SK-N-SH (cell line): ENCODE measurements around the gene PHACTR2. TPM values are rescaled to one million over a fixed set of nuclear protein-coding genes. Genes with fewer than 3 reads are reported as not detected.

Source experiments
- CTCF ChIA-PET: fragments of 300-600, 350-600 bp; formaldehyde crosslinking; extraction: SDS; loops from one replicate; lab custom pipeline; 2021; lab: Yijun Ruan, JAX
- POLR2A ChIA-PET: fragments of 350-600 bp; sonication (Branson Sonifier 250); formaldehyde crosslinking; extraction: SDS; loops from one replicate; lab custom pipeline; 2020; ENCODE audit warnings: antibody characterized with exemption, inconsistent platforms; lab: Yijun Ruan, JAX
- DNase-seq: peaks from one replicate; pipeline ENCODE4 v3.0.0; 2012
- H2AFZ ChIP-seq: fragments of 200-600 bp; sonication (generic); 2 replicates; pipeline ENCODE4 v1.8.1; 2016; ENCODE audit warnings: antibody characterized with exemption, mild to moderate bottlenecking, low read depth
- H3F3A ChIP-seq: fragments of 200-600 bp; sonication (generic); replicated peaks from 2 replicates; pipeline ENCODE3; 2016; ENCODE audit warnings: antibody characterized with exemption, mild to moderate bottlenecking; ENCODE audit not compliant: insufficient read depth
- H3K27ac ChIP-seq, 2 experiments: fragments of 200-500 bp in 1 of 2; fragments of 200-600 bp in 1 of 2; sonication (Bioruptor generic) in 1 of 2; sonication (generic), shearing (Covaris generic) in 1 of 2; 2 replicates each; pipeline versions ENCODE4 v1.5.1 to v1.6.1; 2014 to 2016; ENCODE audit warnings: low read depth in 2 of 2, inconsistent platforms in 1 of 2, low read length in 1 of 2, mild to moderate bottlenecking in 1 of 2, mixed read lengths in 1 of 2
- H3K27me3 ChIP-seq: fragments of 200-600 bp; sonication (generic), shearing (Covaris generic); 2 replicates; pipeline ENCODE4 v1.6.1; 2016; ENCODE audit warnings: mixed run types; ENCODE audit not compliant: insufficient read depth
- H3K36me3 ChIP-seq, 2 experiments: fragments of 200-500 bp in 1 of 2; fragments of 200-600 bp in 1 of 2; sonication (Bioruptor generic) in 1 of 2; sonication (generic) in 1 of 2; replicated peaks in 1 of 2; 2 replicates each; pipeline versions ENCODE3 to v1.5.1; 2014 to 2016; ENCODE audit warnings: low read length in 1 of 2, mild to moderate bottlenecking in 1 of 2; ENCODE audit not compliant: insufficient read depth in 2 of 2, control insufficient read depth in 1 of 2
- H3K4me1 ChIP-seq, 2 experiments: fragments of 200-500 bp in 1 of 2; fragments of 200-600 bp in 1 of 2; sonication (Bioruptor generic) in 1 of 2; sonication (generic), shearing (Covaris generic) in 1 of 2; 2 replicates each; pipeline versions ENCODE4 v1.5.1 to v1.6.1; 2014 to 2016; ENCODE audit warnings: low read depth in 1 of 2, low read length in 1 of 2, mixed run types in 1 of 2; ENCODE audit not compliant: insufficient read depth in 2 of 2, control insufficient read depth in 1 of 2
- H3K4me2 ChIP-seq: fragments of 200-600 bp; sonication (generic), shearing (Covaris generic); 2 replicates; pipeline ENCODE4 v1.6.1; 2017; ENCODE audit warnings: mixed run types
- H3K4me3 ChIP-seq, 2 experiments: fragments of 200-500 bp in 1 of 2; fragments of 200-600 bp in 1 of 2; sonication (Bioruptor generic) in 1 of 2; sonication (generic), shearing (Covaris generic) in 1 of 2; 2 replicates each; pipeline versions ENCODE4 v1.5.1 to v1.8.1; 2014 to 2016; ENCODE audit warnings: low read depth in 2 of 2, inconsistent platforms in 1 of 2, low read length in 1 of 2, mild to moderate bottlenecking in 1 of 2, mixed read lengths in 1 of 2, moderate library complexity in 1 of 2
- H3K79me2 ChIP-seq: fragments of 200-600 bp; sonication (generic); 2 replicates; pipeline ENCODE4 v1.8.1; 2017; ENCODE audit warnings: mild to moderate bottlenecking; ENCODE audit not compliant: insufficient read depth
- H3K9ac ChIP-seq: fragments of 200-600 bp; sonication (generic); 2 replicates; pipeline ENCODE4 v1.6.1; 2017; ENCODE audit warnings: mixed run types
- H3K9me2 ChIP-seq: fragments of 200-600 bp; sonication (generic); 2 replicates; pipeline ENCODE4 v1.6.1; 2017; ENCODE audit warnings: mixed run types
- H3K9me3 ChIP-seq: fragments of 200-600 bp; sonication (generic); 2 replicates; pipeline ENCODE4 v1.6.1; 2017; ENCODE audit warnings: mixed run types, mild to moderate bottlenecking, moderate library complexity
- H4K20me1 ChIP-seq: fragments of 200-600 bp; sonication (generic); 2 replicates; pipeline ENCODE4 v1.6.1; 2017; ENCODE audit warnings: mild to moderate bottlenecking, mixed run types; ENCODE audit not compliant: insufficient read depth
- CTCF ChIP-seq: fragments of 200-600 bp; sonication (generic); IDR thresholded peaks from 2 replicates; pipeline ENCODE4 v1.6.1; 2017; ENCODE audit warnings: antibody characterized with exemption, mild to moderate bottlenecking, moderate library complexity
- FOSL2 ChIP-seq: IDR thresholded peaks from 2 replicates; pipeline ENCODE4 v1.4.0; 2012; ENCODE audit warnings: low read depth, mild to moderate bottlenecking, moderate library complexity, borderline replicate concordance
- GATA2 ChIP-seq: sonication (generic); formaldehyde crosslinking; IDR thresholded peaks from 2 replicates; pipeline ENCODE4 v1.5.0; 2020; ENCODE audit warnings: mild to moderate bottlenecking, missing genetic modification reagents
- JUND ChIP-seq: IDR thresholded peaks from 2 replicates; pipeline ENCODE4 v1.4.0; 2012
- MEF2A ChIP-seq: IDR thresholded peaks from 2 replicates; pipeline ENCODE4 v1.4.0; 2012; ENCODE audit warnings: low read depth, borderline replicate concordance
- MXI1 ChIP-seq: IDR thresholded peaks from 2 replicates; pipeline ENCODE4 v1.6.1; 2012; ENCODE audit warnings: mild to moderate bottlenecking, low read depth, low read length, improper control_type of control experiment
- NFIC ChIP-seq: IDR thresholded peaks from 2 replicates; pipeline ENCODE4 v1.4.0; 2012; ENCODE audit warnings: borderline replicate concordance
- NRF1 ChIP-seq: IDR thresholded peaks from 2 replicates; pipeline ENCODE4 v1.6.1; 2012; ENCODE audit warnings: low read depth, mild to moderate bottlenecking, low read length
- PBX3 ChIP-seq: IDR thresholded peaks from 2 replicates; pipeline ENCODE4; 2012
- RCOR1 ChIP-seq: fragments of 150-350 bp; IDR thresholded peaks from 2 replicates; pipeline ENCODE4 v1.6.1; 2017; ENCODE audit warnings: antibody characterized with exemption, low read length
- RXRA ChIP-seq: IDR thresholded peaks from 2 replicates; pipeline ENCODE4 v1.4.0; 2012; ENCODE audit warnings: low read depth, mild to moderate bottlenecking, borderline replicate concordance
- TCF12 ChIP-seq: IDR thresholded peaks from 2 replicates; pipeline ENCODE4 v1.4.0; 2012
- YY1 ChIP-seq: IDR thresholded peaks from 2 replicates; pipeline ENCODE4 v1.4.0; 2012; ENCODE audit warnings: low read depth, mild to moderate bottlenecking
- ZBTB33 ChIP-seq: IDR thresholded peaks from 2 replicates; pipeline ENCODE4 v1.4.0; 2012; ENCODE audit warnings: low read depth, borderline replicate concordance
- WGBS: methylation state at CpG from one replicate; pipeline ENCODE4 v1.1.6; 2017; ENCODE audit warnings: low lambda C conversion rate; 5-methylcytosine and 5-hydroxymethylcytosine counted together
- polyA plus RNA-seq, 3 experiments: library from polyadenylated mRNA; depleted of rRNA; stranded (reverse); fragments of >200 nt; gene quantifications; 2 replicates each; pipeline ENCODE4 v1.2.3, GENCODE V29; 2012
- TF ChIP-seq, protein P1 (sequence below): IDR thresholded peaks from 2 replicates; pipeline ENCODE4 v1.6.1; 2012; ENCODE audit warnings: mild to moderate bottlenecking, low read depth, low read length, moderate library complexity
- TF ChIP-seq, protein P2 (sequence below): IDR thresholded peaks from 2 replicates; pipeline ENCODE4 v1.4.0; 2012; ENCODE audit warnings: low read depth
- TF ChIP-seq, protein P3 (sequence below): fragments of 150-350 bp; IDR thresholded peaks from 2 replicates; pipeline ENCODE4 v1.6.1; 2017; ENCODE audit warnings: antibody characterized with exemption, low read length, low read depth, borderline replicate concordance

PHACTR2 gene
- polyA plus RNA-seq, 1 of the 3 experiments (the other 2 are of a cell fraction) = 5.0 TPM

- TF ChIP-seq ZBTB33 (no peak), MXI1 (no peak), YY1 (no peak), MEF2A (no peak), GATA2 (CRISPR knock-in tag) (no peak), RCOR1 (no peak), NRF1 (no peak), FOSL2 (no peak), TCF12 (no peak)
These were observed 79.6 kb downstream of the PHACTR2 start (continued) for GRCh38 chr6:143757346-143757832.

DNA sequence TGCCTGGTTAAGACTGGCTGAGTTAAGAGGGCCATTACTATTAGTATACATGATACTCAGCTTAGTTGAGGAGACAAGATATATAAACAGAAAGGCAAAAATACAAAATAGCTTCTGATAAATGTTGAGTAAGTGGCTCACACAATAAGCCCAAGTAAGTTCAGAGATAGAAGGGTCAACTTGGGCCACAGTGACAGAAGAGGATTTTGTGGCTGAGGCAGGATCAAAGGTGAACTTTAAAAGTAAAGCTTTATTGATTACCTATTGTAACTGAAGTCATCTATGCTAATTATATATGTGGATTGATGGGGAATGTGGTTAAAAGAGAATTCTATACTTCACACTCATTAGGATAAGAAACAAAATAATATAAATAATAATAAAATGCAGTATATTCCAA lies 80.8 kb downstream of the PHACTR2 start:
- no peak for DNase-seq
- peaks cover 3% of the 10 kb centered on the region for H3F3A ChIP-seq
- H2AFZ ChIP-seq = no peak overlapping the region
- peaks cover 3 to 7% of the 10 kb centered on the region in 2 experiments for H3K36me3 ChIP-seq
- POLR2A ChIA-PET = no interaction called here
- H3K79me2 ChIP-seq = no peaks in the 10 kb centered on the region
- H3K4me1 ChIP-seq = no peaks in the 10 kb centered on the region; a peak in 2 of 4 replicates
- H3K9me3 ChIP-seq = no peaks in the 10 kb centered on the region
- H4K20me1 ChIP-seq = no peaks in the 10 kb centered on the region
- no peak overlapping the region for H3K27ac ChIP-seq
- H3K9me2 ChIP-seq = no peaks in the 10 kb centered on the region
- no peak overlapping the region for H3K4me2 ChIP-seq
- TF ChIP-seq, protein P1, sequence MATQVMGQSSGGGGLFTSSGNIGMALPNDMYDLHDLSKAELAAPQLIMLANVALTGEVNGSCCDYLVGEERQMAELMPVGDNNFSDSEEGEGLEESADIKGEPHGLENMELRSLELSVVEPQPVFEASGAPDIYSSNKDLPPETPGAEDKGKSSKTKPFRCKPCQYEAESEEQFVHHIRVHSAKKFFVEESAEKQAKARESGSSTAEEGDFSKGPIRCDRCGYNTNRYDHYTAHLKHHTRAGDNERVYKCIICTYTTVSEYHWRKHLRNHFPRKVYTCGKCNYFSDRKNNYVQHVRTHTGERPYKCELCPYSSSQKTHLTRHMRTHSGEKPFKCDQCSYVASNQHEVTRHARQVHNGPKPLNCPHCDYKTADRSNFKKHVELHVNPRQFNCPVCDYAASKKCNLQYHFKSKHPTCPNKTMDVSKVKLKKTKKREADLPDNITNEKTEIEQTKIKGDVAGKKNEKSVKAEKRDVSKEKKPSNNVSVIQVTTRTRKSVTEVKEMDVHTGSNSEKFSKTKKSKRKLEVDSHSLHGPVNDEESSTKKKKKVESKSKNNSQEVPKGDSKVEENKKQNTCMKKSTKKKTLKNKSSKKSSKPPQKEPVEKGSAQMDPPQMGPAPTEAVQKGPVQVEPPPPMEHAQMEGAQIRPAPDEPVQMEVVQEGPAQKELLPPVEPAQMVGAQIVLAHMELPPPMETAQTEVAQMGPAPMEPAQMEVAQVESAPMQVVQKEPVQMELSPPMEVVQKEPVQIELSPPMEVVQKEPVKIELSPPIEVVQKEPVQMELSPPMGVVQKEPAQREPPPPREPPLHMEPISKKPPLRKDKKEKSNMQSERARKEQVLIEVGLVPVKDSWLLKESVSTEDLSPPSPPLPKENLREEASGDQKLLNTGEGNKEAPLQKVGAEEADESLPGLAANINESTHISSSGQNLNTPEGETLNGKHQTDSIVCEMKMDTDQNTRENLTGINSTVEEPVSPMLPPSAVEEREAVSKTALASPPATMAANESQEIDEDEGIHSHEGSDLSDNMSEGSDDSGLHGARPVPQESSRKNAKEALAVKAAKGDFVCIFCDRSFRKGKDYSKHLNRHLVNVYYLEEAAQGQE = no peak
- CTCF ChIA-PET = no interaction called here
- no peak overlapping the region for H3K9ac ChIP-seq
- no peaks in the 10 kb centered on the region for H3K27me3 ChIP-seq
- H3K4me3 ChIP-seq = no peak overlapping the region

DNA sequence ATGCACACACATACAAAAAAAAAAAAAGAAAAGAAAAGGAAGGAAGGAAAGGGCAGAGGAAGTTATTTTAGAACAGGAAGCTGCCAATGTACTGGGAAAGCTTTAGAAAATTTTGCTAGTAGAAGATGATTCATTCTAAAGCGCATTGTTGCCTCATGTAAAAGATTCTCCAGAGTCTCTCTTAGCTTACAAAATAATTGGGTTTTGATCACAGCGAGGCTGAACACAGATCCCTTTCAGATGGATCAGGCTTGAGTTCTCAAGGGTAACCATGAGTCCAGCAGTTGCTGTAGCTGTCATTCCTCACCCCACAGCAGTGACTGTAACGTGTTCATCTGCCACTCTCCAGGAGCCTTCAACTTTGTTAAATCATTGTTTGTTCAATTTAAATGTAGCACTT lies 81.9 kb downstream of the PHACTR2 start:
- WGBS = 90% methylated on average over 3 of the region's 3 CpGs

More for the DNA sequence above, 81.9 kb downstream of the PHACTR2 start:
- CTCF ChIA-PET = no interaction called here
- peaks cover 2% of the 10 kb centered on the region for H3F3A ChIP-seq
- no peak overlapping the region for H2AFZ ChIP-seq
- DNase-seq = no peak
- no peaks in the 10 kb centered on the region for H3K27me3 ChIP-seq
- TF ChIP-seq JUND = no peak
- no peak for TF ChIP-seq YY1
- no peak for TF ChIP-seq NFIC
- no peak for TF ChIP-seq CTCF
- no peak for TF ChIP-seq PBX3
- TF ChIP-seq, protein P2, sequence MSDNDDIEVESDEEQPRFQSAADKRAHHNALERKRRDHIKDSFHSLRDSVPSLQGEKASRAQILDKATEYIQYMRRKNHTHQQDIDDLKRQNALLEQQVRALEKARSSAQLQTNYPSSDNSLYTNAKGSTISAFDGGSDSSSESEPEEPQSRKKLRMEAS = no peak
- TF ChIP-seq, protein P3, sequence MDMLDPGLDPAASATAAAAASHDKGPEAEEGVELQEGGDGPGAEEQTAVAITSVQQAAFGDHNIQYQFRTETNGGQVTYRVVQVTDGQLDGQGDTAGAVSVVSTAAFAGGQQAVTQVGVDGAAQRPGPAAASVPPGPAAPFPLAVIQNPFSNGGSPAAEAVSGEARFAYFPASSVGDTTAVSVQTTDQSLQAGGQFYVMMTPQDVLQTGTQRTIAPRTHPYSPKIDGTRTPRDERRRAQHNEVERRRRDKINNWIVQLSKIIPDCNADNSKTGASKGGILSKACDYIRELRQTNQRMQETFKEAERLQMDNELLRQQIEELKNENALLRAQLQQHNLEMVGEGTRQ = no peak
- no peak for TF ChIP-seq RXRA
- no peaks in the 10 kb centered on the region for H4K20me1 ChIP-seq
- H3K4me3 ChIP-seq = no peak overlapping the region
- H3K9ac ChIP-seq = no peak overlapping the region
- H3K9me2 ChIP-seq = no peaks in the 10 kb centered on the region
- peaks cover 3 to 7% of the 10 kb centered on the region in 2 experiments for H3K36me3 ChIP-seq
- no peak overlapping the region for H3K27ac ChIP-seq
- H3K79me2 ChIP-seq = no peaks in the 10 kb centered on the region
- H3K4me1 ChIP-seq = no peaks in the 10 kb centered on the region; a peak in 2 of 4 replicates
- no peaks in the 10 kb centered on the region for H3K9me3 ChIP-seq
- POLR2A ChIA-PET = no interaction called here
- H3K4me2 ChIP-seq = no peak overlapping the region
